GM21515 (cell line): Measurements from ENCODE around the gene PIGM.

ENCODE experiments used
- ATAC-seq: cut with Tn5 transposase; IDR thresholded peaks from one replicate; pipeline ENCODE4 v1.9.1; 2021; ENCODE audit not compliant: unreplicated experiment

The PIGM gene

DNA sequence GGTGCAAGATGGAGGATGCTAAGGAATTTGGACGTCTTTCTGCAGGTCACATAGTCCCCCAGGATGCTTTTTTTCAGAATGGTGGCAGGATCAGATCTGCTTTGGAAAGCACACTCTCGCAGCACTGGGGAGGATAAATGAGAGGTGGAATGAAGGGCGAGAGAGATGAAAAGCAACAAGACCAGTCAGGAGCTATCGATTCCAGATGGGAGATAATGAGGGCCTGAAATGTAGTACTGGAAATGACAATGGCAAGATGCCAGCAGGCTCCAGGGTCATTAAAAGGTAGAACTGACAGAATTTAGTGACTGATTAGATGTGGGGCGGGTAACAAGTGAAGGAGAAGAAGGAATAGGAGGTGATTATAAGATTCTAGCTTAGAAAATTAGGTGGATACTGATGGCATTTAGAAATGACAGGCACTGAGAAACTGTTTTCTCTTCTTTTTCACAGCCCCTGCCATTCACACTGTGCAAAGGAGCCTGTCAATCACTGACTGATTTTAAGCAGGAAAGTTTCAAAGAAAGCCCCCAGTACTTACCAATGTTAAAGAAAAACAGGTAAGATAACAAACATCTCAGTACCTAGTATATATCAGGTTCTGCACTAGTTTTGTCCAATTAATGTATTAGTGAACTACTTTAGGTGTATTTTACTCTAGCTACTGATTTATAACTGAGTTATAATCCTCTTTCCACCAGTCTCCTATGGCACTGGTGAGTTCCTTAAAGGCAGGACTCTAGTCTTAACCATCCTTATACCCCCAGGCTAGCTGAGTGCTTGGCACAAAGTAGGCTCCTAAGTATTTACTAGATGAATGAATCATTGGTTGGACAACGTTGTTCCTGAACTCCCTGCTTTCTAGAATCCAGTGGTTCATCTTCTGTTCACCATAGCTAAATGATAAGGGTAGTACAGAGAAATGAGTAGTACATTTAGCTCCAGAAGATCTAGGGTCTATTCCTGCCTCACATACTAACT lies 9.2 kb downstream of the PIGM start:
- no peak for ATAC-seq

DNA sequence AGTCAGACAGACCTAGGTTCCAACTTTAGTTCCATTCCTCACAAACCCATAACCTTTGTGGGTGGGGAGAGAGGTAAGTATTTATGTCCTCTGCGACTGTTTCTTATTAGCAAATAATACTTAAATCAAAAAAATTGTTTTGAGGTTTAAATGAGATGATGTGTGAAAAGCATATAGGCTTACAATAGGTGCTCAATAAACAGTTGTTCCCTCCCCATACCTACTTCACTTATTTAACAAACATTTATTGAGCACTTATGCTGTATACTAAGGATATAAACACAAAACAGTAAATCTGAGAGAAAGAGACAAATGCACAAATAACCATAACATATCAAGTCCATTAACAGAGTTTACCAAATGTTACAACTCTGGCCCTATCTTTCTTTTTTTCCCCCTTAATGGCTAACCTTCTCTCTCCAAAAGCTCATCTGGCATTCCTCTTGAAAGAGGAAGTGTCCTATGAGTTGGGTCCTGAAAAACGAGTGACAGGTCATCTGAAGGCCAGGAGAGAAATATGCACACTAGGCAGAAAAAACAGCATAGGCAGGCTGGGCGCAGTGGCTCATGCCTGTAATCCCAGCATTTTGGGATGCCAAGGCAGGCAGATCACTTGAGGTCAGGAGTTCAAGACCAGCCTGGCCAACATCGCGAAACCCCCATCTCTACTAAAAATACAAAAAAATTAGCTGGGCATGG lies 10.3 kb downstream of the PIGM start:
- ATAC-seq, result no peak

DNA sequence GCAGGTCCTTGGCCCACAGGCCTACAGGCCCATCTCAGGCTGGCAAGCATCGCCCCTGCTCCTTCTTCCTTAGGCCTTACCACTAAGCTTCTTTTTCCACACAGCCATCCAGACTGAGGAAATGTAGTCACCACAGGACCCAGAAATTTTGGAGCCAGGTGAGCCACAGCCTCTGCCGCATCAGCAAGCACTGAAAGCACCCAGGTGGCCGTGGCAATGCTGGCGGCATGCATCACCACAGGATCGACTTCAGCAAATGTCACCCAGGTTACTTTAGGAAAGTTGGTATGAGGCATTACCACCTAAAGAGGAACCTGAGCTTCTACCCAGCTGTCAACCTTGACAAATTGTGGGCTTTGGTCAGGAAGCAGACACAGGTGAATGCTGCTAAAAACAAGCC lies 11.6 kb downstream of the PIGM start:
- ATAC-seq, result no peak

DNA sequence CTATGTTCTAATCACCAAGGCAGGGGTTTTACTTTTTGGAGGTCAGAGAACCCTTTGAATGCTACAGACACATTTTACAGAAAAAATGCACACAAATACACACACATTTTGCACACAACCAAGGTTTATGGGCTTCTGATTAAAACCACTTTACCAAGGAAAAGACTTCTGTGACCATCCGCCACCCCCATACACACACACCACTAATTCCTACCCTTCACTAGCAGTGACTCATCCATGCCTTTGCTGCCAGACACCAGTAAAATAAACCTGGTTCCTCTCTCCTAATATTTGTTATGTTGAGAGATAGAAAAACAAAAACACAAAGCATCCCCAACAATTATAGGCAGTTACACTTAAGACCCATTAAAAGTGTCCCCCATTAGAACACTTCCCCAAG lies 12.9 kb downstream of the PIGM start:
- ATAC-seq, result no peak

DNA sequence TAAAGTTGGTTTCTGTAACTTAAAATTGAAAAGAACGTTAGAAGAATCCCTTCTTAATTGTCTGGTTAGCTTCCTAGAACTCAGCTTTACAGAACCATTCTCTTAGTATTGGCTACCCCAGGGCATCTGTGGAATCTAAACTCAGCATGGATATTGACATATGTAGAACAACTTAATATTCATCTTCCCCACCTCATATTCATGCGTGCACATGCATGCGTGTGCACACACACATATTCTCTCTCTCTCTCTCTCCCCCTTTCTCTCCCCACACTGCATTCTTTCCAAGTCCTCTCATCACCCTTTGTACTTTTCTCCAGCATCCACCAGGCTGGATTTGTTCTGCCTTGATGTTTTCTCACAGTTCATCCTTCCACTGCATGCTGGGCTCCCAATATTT lies 13.4 kb downstream of the PIGM start:
- no peak for ATAC-seq

DNA sequence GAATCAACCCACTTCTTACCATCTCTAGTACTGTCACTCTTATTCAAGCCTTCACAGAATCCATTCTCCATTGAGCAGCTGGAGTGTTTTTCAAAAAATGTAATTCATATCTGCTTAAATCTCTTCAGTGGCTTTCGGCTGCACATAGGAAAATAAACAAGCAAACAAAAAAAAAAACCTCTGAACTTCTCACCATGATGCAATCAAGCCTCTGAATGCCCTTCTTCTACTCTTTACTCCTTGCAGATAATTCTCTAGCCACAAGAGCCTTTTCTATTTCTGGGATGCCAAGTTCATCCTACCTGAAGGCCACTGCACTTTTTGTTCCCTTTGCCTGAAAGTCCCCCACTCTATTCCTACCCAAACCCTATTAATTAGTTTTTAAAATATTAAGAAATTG lies 14.2 kb downstream of the PIGM start:
- ATAC-seq, result no peak

DNA sequence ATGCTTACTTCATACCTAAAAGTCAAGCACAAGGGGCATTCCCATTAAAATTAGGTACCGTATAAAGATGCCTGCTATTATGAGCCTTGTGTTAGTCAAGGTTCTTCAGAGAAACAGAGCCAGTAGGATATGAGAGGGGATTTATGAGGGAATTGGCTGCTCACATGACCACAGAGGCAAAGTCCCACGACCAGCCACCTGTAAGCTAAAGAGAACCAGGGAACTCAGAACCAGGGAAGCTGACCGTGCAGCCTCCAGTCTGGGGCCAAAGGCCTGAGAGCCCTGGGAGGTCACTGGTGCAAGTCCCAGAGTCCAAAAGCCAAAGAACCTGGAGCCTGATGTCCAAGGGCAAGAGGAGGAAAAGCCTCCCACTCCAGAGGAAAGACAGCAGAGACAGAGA lies 20.0 kb downstream of the PIGM start:
- no peak for ATAC-seq

DNA sequence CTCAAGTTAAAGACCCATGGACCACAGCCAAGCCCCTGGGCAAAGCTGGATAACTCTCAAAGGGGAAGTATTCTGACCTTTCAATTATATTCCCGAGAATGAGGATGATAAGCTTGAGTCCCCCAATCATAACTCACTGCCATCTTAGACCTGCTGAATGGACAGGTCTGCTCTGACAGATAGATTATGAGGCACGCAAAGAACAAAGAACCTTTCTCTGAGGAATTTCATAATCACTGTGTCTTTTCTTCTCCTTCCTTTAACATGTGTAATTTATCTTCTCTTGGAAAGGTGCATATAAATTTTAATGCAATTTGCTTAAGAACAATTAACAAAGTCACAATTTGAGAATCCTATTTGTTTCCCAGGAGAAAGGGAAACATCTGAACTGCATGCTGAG lies 22.0 kb downstream of the PIGM start:
- no peak for ATAC-seq

DNA sequence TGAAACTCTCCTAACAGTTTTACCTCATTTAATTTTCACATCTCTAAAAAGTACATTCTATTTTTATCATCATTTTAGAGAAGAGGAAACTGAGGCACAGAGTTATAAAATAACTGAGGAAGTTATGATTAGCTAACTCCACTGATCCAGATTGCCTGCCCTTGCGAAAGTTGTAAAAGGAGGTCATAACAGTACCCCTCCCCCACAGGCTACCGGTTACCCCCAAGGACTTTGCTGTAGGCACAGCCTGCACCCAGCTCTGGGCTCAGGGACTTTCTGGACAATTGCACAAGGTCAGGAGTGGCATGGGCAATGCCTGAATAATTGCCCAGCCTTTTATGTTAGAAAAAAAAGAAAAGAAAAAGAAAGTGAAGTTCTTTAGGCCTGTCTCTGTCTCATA lies 22.7 kb downstream of the PIGM start:
- ATAC-seq, result no peak

DNA sequence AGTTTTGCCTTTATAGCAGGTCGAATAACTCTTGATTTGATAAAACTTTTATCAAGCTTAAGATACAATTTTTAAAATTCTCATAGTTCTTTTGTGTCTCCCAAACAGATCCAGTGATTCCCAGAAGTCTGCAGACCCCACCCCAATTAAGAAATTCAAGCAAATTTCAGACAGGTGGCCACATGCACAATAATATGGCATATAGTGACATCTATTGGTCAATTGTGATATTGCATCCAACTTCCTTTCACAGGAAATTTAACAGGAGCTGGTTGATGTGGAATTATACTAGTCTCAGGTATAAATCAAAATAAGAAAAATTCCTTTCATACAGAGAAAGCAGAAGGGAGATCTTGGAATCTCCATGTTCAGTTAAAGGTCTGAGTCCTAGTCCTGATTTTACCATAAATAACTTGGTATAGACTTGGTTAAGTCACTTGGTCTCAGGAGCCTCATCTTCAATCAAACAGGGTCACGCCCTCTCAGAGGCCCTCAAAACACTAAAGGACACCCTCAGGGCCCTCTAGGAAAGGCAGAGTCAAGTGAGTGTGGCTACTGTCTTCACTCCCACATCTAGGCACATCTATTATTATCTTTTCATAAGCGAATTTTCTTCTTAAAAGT lies 24.1 kb downstream of the PIGM start:
- ATAC-seq, result no peak

DNA sequence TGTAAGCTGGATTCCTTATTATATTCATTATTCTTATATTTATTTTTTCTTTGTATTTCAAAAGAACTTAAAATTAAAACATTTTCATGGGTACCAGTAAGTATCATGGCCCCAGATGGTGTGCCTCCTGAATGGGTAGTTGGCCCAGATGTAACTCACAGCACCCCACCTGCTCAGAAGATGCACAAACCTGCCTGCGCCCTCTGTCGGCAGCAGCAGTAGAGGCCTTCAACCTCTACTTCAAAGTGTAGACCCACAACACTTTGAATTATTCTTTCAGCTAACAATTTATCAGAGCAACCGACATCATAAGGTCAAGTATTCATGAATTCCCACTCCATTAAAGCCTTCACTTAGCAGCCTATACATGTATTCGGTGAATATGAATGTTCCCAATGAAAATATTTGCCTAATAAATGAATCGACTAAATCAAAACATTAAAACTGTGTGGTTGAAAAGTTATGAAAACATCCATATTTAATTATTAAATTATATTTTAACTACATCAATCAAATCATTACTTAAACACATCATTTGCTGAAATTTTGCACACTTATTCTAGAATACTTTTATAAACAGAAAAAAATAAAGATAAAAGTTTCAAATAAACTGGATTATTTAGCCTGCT lies 25.4 kb downstream of the PIGM start:
- ATAC-seq, result no peak

DNA sequence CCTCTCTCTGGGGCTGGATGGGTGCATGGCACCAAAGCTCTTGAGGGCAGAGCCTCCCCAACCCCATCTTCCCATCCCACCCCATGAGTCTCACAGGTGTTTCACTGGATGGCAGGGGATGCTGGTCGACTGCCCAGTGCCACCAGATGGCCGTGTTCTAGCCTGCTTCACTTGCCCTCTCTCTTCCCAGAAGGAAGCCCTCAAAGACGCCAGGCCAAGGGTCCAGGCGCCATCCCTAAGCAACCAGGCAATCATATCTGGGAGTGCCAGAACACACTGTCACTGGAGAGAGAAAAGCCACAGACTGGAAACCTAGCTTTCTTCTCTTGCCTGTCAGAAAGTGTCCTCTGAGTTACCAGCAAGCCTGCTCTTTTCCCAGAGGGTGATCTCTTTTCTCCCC lies 26.7 kb downstream of the PIGM start:
- no peak for ATAC-seq

DNA sequence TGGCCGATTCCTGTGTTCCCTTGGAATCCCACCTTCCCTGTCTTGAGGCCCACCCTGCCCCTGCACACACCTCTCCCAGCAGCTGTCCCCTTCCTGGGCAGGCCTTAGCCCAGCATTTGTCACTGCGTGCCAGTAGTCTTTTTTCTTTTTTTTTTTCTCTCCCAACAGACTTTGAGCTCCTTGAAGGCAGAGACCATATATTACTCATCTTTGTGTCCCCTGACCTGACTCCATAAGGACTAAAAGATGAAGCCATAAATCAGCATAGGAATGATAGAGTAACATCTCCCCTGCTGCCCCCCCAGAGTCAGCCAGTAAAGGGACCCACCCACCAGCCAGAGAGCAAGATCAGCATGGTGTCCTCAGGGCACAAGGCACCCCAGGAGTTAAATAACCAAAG lies 27.4 kb downstream of the PIGM start:
- no peak for ATAC-seq

DNA sequence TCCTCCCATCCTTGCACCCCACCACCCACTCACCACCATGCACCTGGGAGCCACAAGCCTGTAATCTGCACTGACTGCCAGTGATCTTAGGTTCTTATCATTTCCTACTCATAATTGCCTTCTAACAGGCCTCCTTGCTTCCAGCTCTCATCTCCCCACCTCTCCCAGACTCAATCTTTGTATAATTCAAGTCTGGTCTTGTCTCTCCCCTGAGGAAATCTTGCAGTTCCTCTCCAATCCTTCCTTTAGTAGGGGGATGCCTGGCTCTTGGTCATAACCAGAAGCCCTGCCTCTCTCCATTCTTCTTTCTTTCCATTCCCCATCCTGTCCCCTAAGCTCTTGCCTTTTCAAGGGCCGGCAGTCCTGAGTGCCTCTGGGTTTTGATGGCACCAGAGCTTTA lies 27.8 kb downstream of the PIGM start:
- no peak for ATAC-seq

DNA sequence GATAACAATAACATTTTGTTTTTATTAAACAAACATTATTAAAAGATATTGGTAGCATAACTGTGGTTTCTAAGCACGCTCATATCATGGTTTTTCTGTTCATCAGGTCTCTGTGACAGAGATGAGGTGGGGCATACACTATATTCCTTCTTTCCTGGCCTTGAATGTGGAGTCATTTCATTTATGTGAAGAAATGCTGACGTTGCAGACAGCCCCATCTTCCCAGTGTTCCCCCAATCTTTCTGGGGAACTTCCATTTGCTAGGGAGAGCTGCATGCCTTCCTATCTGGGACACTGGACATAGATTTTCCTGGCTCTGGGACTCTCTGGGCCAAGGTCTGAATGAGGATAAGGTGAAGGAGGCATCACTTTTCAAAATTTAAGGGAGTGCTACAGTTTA lies 30.4 kb downstream of the PIGM start:
- no peak for ATAC-seq

DNA sequence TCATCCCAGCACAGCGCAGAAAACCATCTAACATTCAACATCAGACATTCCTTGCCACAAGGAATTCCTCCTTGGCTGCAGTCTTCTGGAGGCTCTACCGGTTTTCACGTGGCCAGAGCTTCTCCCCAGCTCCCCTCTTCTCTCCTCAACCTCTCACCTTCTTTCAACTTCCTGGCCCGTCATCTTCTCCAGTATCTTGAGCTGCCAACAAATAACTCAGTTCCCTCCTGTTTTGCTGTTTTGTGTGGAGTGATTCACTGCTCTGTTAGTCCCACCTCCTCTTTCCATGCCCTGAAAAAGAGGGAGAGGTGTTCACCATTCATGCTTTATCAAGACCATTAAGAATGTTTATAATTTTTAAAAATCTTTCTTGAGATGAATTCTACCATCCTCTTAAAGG lies 32.6 kb downstream of the PIGM start:
- ATAC-seq, result no peak

DNA sequence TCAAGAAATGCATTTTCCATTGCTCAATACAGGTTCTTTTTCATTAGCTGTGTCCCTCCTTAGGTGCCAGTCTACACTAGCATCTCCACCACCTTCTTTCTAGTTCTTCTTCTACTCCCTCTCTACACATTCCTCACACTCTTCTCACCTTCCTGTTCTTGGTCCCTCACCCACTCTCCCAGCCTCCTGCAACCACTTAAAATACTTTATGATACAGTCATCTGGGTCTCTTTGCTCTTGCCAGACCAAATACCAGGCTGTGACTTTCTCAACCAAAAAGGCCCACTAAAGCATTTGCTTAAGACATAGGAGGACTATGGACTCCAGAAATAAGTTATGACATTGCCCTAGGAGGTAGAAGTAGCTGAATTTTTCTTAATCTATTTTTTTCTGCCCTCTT lies 35.1 kb downstream of the PIGM start:
- no peak for ATAC-seq

DNA sequence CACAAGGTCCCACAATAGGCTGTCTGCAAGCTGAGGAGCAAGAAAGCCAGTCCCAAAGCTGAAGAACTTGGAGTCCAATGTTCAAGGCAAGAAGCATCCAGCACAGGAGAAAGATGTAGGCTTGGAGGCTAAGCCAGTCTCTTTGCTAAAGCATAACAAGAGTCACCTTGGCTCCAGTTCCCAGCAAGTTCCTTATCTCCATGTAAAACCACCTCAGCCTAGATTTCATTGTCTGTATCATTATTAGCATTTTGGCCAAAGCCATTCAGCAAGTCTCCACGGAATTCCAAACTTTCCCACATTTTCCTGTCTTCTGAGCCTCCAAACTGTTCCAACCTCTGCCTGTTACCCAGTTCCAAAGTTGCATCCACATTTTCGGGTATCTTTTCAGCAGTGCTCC lies 36.9 kb downstream of the PIGM start:
- no peak for ATAC-seq

DNA sequence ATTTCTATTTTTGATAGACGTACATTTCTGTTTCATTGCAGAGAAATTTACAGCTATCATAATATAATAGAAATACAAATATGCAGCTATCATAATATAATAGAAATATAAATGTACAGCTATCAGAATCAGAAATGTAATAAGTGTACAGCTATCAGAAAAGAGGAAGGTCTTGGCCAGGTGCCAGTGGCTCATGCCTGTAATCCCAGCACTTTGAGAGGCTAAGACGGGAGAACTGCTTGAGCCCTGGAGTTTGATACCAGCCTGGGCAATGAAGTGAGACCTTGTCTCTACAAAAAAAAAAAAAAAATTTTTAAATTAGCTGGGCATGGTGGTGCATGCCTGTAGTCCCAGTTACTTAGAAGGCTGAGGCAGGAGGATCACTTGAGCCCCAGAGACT lies 37.9 kb downstream of the PIGM start:
- ATAC-seq, result no peak

DNA sequence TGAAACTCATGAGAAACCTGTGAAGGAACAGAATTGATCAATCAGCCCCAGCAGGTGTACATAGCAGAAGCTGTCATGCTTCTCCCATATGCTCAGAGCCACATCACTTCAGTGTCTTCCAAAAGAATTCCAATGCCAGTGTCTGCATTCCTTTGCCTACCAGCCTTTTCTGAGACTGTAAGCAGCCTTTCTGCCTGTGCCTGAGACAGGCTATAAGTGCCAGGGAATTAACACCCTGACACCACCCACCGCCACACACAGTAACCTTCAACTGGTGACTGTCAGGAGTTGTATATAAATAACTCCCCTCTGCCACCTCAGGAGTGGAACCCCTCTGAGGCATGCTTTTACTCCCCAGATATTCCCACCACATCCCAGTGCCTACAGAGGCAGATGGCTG lies 39.6 kb downstream of the PIGM start:
- no peak for ATAC-seq

DNA sequence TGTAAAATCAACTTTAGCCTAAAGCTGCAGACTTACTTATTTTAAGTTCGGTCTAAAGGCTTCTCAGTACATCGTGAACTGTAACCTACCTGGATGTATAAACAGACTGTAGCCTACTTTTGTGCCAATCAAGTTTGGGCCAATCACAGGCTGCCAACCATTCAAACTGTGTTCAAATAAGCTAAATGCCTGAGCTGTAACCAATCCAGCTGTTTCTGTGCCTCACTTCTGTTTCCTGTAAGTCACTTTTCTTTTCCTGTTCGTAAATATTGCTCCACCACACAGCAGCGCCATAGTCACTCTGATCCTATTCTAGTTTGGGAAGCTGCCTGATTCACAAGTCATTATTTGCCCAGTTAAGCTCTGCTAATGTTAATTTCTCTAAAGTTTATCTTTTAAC lies 40.3 kb downstream of the PIGM start:
- no peak for ATAC-seq

DNA sequence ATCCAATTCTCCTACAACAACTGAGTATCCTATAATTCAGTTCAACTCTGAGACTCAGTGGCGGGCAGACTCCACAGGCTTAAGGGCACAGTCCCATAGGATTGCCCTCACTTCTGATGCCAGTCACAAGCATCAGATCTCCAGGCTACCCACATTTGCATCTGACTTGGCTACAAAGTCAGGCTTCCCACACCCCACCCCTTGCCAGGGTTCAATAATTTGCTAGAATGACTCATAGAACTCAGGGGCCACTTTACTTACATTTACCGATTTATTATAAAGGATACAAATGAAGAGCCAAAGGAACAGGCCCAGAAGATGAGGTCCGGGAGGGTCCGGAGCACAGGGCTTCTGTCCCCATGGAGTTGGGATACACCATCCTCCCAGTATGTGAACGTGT lies 41.8 kb downstream of the PIGM start:
- ATAC-seq, result no peak
